Activated CD4-positive, alpha-beta T cell treated with anti-CD3 and anti-CD28 coated beads, Interleukin-2, amount 10 ng/mL, durations not matched to agents 7 days and 5 days (primary cell): ENCODE measurements around the gene SDC4. TPM values are rescaled to one million over a fixed set of nuclear protein-coding genes. Genes with fewer than 3 reads are reported as not detected.

Source experiments
- CTCF ChIA-PET: fragments of 350-600 bp; sonication (Branson Sonifier 250); formaldehyde crosslinking; loops from one replicate; lab custom pipeline; 2021; ENCODE audit warnings: antibody characterized with exemption; lab: Charles Lee
- POLR2A ChIA-PET: fragments of 350-600 bp; sonication (Branson Sonifier 250); formaldehyde crosslinking; loops from one replicate; lab custom pipeline; 2021; ENCODE audit warnings: antibody characterized with exemption; lab: Charles Lee
- DNase-seq: peaks from one replicate; pipeline ENCODE4 v3.0.0-alpha.2; 2020
- H3K27ac Mint-ChIP-seq: one replicate; pipeline ENCODE4 v1.8.0; 2021; ENCODE audit warnings: mild to moderate bottlenecking, moderate library complexity, mixed read lengths
- H3K27me3 Mint-ChIP-seq: one replicate; pipeline ENCODE4 v1.8.0; 2021; ENCODE audit warnings: mixed read lengths
- H3K36me3 Mint-ChIP-seq: one replicate; pipeline ENCODE4 v1.8.0; 2021; ENCODE audit warnings: low read depth, mixed read lengths
- H3K4me1 Mint-ChIP-seq: one replicate; pipeline ENCODE4 v1.8.0; 2021; ENCODE audit warnings: mixed read lengths
- H3K4me3 Mint-ChIP-seq: one replicate; pipeline ENCODE4 v1.8.0; 2021; ENCODE audit warnings: mild to moderate bottlenecking, moderate library complexity, mixed read lengths
- H3K9me3 Mint-ChIP-seq: one replicate; pipeline ENCODE4 v1.8.0; 2021; ENCODE audit warnings: mixed read lengths
- total RNA-seq, 2 experiments: library from RNA; stranded (reverse); gene quantifications; one replicate each; pipeline ENCODE4 v1.2.3, GENCODE V29; 2021

SDC4 gene
- total RNA-seq, 2 experiments from 2014 or later, result 7.5 to 8.1 TPM

DNA sequence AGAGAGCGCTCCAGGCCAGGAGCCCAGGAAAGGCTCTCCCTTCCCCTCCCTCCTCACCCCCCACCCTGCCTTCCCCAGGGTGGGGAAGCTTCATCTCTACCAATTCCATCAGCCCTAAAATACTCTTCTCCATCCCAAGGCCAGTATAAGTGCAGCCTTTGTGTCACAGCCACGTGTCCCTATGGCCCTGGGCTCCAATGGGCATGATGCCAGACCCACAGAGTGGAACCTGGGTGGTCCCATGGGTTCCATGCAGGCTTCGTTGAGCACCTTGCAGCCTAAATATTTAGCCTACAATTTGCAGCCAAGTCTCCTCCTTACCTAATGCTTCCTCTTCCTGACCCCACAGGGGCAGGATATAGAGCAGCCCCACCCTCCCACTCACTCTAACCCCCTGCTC, 39.1 kb downstream of the SDC4 start:
- ChIA-PET POLR2A (no interaction called here), CTCF (interaction anchor here (1.1 kb wide), 1 partner anchor 462 kb away, joined by 3 read pairs; no protein-coding TSS in a partner anchor)
- H3K4me1 Mint-ChIP-seq, result peaks cover 14% of the 10 kb centered on the region
- no peaks in the 10 kb centered on the region for H3K36me3 Mint-ChIP-seq
- no peaks in the 10 kb centered on the region for H3K9me3 Mint-ChIP-seq
- peaks cover 38% of the 10 kb centered on the region for H3K27me3 Mint-ChIP-seq
- H3K4me3 Mint-ChIP-seq, result no peak overlapping the region
- H3K27ac Mint-ChIP-seq, result no peak overlapping the region
- DNase-seq, result no peak

DNA sequence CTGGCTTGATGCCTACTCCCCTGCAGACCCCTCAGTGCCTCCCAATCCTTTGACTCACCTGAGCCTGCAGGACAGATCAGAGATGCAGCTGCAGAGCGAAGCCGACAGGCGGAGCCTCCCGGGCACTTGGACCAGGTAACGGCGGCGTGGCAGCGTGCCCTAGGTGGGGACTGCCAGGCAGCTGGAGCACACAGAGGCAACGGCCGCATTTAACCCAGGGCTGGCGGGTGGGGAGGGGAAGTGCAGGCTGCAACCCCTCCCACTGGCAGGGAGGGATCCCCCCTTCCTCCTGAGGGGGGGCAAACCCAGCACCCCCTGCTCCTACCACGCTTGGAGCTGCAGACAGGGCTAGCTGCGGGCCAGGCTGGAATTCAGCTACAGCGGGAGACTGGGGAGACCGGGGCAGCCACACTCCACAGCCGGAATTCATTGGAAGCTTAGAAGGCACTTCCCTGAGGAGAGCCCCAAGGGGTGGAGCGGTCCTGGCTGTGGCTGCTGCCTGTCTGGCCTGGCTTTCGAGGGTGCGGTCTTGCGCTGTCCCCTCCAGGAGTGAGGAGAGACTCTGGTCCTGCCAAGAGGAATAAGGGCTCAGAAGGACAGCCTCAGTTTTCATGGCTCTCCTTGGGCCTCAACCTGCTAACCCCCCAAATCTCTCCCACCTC, 40.0 kb downstream of the SDC4 start, which contains the start of gene MATN4:
Gene MATN4 (minus strand): TSS at position 183 of the 662 bp plus-strand sequence. CDS start 2,717 bp downstream, outside the sequence.
- DNase-seq, result no peak
- H3K9me3 Mint-ChIP-seq, result no peaks in the 10 kb centered on the region
- H3K4me1 Mint-ChIP-seq, result peaks cover 20% of the 10 kb centered on the region
- H3K36me3 Mint-ChIP-seq, result no peaks in the 10 kb centered on the region
- ChIA-PET POLR2A (no interaction called here), CTCF (no interaction called here)
- H3K27me3 Mint-ChIP-seq, result peaks cover 38% of the 10 kb centered on the region
- H3K27ac Mint-ChIP-seq, result no peak within 1 kb of the TSS
- H3K4me3 Mint-ChIP-seq, result no peak within 1 kb of the TSS

DNA sequence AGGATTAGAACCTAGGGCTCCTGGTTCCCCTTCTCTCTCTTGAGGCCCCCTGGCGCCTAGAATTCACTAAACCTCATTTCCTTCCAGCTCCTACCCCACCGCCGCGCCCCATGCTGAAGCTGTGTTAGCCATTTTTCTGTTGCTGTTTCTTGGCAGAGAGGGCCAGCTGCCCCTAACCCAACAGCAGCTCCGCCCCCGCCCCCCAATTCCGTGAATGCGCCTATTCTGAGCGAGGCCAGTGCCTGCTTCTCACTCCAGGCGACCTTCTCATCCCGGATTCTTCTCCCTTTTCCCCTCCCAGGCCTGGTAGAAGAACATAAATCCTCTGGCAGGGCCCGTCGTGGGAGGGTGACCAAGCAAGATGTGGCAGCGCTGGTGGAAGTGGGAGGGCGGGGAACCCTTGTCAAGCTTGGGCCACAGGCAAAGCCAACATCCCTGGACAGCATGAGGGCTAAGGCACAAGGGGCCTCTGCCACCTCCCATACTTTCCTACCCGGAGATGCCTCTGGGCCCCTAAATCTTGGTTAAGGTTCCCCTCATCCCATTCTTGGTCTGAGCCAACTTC, 41.1 kb downstream of the SDC4 start:
- Mint-ChIP-seq H3K4me1 (peaks cover 24% of the 10 kb centered on the region), H3K27ac (no peak overlapping the region)

DNA sequence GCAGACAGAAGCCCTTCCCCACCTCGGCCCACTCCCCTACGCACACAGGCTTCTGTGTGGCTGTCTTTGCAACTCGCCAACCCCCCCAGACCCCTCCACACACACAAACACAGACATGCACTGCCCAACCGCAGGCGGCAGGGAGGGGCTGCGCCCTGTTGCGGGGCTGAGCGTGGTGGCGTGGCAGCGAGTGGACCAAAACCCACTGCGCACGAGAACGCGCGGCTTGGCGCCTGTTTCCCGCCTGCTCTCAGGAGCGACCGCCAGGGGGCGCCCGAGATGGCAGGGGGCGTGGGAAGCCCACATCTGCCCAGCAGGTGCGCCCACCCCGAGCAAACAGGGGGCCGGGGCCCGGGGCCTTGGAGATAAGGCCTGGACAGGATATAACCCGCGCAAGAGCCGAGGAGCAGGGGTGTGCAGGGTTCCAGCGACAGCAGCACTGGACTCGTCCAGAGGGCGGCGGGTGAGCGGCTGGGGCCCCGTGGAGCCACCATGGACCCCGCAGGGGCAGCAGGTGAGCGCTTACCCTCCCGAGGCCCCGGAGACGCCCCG, 41.7 kb downstream of the SDC4 start, which contains the start of gene RBPJL:
Gene RBPJL (plus strand): TSS at position 410 of the 552 bp plus-strand sequence. CDS start 83 bp downstream, at position 493.
- Mint-ChIP-seq H3K4me3 (no peak within 1 kb of the TSS), H3K27me3 (peaks cover 33% of the 10 kb centered on the region), H3K9me3 (no peaks in the 10 kb centered on the region), H3K36me3 (no peaks in the 10 kb centered on the region), H3K4me1 (peaks cover 27% of the 10 kb centered on the region), H3K27ac (no peak within 1 kb of the TSS)
- DNase-seq, result peak; percentile 35
- POLR2A ChIA-PET, result no interaction called here
- CTCF ChIA-PET, result no interaction called here

More for the DNA sequence above, 41.1 kb downstream of the SDC4 start:
- no peak overlapping the region for H3K4me3 Mint-ChIP-seq
- H3K27me3 Mint-ChIP-seq, result peaks cover 34% of the 10 kb centered on the region
- POLR2A ChIA-PET, result no interaction called here
- CTCF ChIA-PET, result no interaction called here
- H3K36me3 Mint-ChIP-seq, result no peaks in the 10 kb centered on the region
- no peaks in the 10 kb centered on the region for H3K9me3 Mint-ChIP-seq
- DNase-seq, result no peak

DNA sequence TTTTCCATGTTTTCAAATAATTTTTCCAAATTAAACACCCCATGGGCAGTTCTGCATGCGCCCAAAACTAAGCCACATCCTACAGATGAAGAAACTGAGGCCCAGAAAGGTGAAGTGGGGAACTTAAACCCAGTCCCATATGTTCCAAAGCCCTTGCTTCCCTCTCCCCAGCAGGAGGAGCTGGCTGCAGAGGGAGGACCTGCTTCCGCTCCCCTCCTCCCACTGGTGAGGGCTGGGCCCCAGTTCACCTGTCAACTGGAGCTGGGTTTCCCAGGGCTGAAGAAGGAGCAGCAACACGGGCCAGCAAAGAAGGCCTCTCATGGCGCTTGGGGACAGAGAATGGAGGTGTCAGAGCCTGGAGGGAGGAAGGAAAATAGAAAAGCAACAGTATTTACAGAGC, 43.0 kb downstream of the SDC4 start:
- ChIA-PET CTCF (interaction anchor here (0.6 to 6.5 kb wide), 3 partner anchors 12 to 68 kb away, joined by 3 to 73 read pairs (median 3); no protein-coding TSS in a partner anchor), POLR2A (no interaction called here)
- no peaks in the 10 kb centered on the region for H3K9me3 Mint-ChIP-seq
- no peak overlapping the region for H3K4me3 Mint-ChIP-seq
- no peak for DNase-seq
- no peaks in the 10 kb centered on the region for H3K36me3 Mint-ChIP-seq
- H3K4me1 Mint-ChIP-seq, result peaks cover 23% of the 10 kb centered on the region
- H3K27ac Mint-ChIP-seq, result no peak overlapping the region
- peaks cover 29% of the 10 kb centered on the region for H3K27me3 Mint-ChIP-seq

DNA sequence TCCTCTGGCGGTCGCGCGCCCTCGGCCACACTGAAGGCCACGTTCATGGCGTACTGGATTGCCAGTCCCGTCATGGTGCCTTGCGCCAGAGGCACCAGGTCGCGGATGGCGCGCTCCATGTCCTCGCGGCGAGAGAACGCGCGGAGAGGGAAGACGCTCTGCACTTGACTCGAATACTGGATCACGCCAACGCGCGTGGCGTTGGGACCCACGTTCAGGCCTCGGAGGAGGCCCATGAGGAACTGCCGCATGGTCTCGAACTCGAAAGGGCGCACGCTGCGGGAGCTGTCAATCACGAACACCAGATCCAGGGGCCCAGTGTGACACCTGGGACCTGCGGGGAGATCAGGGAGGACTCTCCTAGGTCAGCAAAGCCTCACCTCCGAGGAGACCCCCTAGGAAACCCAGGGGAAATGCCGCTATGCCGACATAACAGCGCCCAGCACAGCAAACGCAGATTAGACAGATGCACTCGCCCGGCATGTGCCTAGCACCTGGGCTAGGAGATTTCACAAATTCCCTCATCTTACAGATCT, 43.7 kb downstream of the SDC4 start:
- Mint-ChIP-seq H3K27ac (no peak overlapping the region), H3K36me3 (no peaks in the 10 kb centered on the region), H3K4me1 (peaks cover 20% of the 10 kb centered on the region), H3K4me3 (no peak overlapping the region), H3K27me3 (peaks cover 24% of the 10 kb centered on the region), H3K9me3 (no peaks in the 10 kb centered on the region)
- CTCF ChIA-PET, result interaction anchor here (0.9 to 6.5 kb wide), 2 partner anchors 12 to 467 kb away, joined by 3 to 73 read pairs; no protein-coding TSS in a partner anchor
- DNase-seq, result no peak
- POLR2A ChIA-PET, result no interaction called here

DNA sequence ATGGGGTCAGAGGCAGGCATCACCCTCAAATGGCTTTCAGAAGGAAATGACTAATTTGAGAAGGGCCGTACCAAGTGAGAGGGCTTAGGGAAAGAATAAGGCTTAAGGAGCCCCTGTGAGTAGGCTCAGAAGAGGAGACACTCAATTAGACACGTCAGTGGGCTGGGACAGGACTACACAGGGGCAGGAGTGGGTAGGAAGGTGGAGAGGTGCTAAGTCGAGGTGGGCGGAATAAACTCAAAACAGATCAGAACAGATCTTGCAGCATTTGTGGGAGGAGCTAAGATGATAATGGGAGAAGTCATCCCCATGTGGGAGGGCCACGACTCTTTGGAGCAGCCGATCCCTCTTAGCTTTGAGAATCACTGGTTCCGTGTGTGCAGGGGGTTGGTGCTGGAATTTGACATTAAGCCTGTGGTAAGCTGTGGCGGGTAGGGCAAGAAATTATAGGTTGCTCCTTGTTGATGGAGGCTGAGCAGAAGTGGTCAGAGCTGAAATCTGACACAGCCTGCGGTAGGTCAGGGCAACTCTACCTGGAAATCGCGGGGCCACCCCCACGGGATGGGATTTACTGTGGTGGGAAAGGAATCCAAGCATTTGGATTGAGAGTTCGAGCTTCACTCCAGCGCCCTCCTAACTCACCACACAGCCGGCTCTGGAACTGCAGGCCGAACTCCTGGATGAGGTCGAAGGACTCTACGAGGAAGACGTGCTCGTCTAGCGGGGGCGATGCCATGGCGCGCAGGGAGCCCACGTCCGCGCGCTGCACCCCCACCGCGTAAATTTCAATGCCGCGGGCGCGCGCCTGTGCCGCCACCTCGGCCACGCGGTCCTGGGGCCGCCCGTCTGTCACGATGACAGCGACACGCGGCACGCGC, 44.4 kb downstream of the SDC4 start:
- POLR2A ChIA-PET, result no interaction called here
- Mint-ChIP-seq H3K27me3 (peaks cover 24% of the 10 kb centered on the region), H3K36me3 (no peaks in the 10 kb centered on the region), H3K9me3 (no peaks in the 10 kb centered on the region), H3K27ac (no peak overlapping the region), H3K4me1 (peaks cover 20% of the 10 kb centered on the region), H3K4me3 (no peak overlapping the region)
- no peak for DNase-seq
- CTCF ChIA-PET, result interaction anchor here (0.9 to 6.5 kb wide), 8 partner anchors 8 to 468 kb away, joined by 3 to 73 read pairs (median 4); no protein-coding TSS in a partner anchor

DNA sequence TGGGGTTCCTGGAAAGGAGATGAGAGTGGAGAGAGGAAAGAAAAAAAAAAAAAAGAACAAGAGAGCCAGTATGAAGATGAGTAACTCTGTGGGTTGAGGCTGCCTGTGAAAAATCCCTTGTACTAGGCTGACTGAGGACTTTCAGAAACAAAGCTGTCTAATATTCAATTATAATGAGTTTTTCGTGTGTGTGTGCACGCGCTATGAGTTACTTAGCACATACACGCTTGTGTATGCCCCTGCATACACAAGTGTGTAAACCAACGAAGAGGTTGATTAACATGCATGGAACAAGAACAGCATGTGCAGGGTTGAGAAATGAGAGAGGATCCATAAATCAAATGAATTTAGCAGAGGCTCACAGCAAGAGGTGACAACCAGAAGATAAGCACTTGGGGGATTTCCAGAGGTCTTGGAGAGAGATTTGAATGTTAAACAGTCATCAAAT, 46.4 kb downstream of the SDC4 start:
- no peak for DNase-seq
- CTCF ChIA-PET, result interaction anchor here (1.4 to 6.5 kb wide), 6 partner anchors 9 to 469 kb away, joined by 3 to 73 read pairs (median 7); partner anchors contain the start of gene SYS1
- Mint-ChIP-seq H3K27ac (no peak overlapping the region), H3K4me1 (peaks cover 20% of the 10 kb centered on the region), H3K27me3 (peaks cover 16% of the 10 kb centered on the region), H3K36me3 (no peaks in the 10 kb centered on the region), H3K9me3 (no peaks in the 10 kb centered on the region), H3K4me3 (no peak overlapping the region)
- POLR2A ChIA-PET, result interaction anchor here (0.7 kb wide), 1 partner anchor 320 kb away, joined by 3 read pairs; no protein-coding TSS in a partner anchor

DNA sequence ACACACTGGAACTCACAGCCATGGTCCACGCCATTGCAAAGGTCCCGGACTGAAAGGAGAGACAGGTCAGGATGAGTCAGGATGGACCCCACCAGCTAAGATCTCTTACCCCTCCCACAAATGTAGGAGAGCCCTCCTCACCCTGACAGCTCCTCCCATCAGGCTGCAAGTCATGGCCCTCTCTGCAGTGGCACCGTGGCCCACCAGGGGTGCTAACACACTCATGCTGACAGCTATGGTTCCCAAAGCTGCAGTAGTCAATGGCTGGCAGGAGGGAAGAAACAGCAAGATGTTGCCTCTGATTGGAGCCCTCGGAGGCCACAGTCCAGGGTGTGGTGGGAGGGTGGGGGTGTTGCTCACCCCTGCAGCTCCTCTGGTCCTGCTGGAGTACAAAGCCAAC, 47.3 kb downstream of the SDC4 start:
- no peak overlapping the region for H3K4me3 Mint-ChIP-seq
- no peak overlapping the region for H3K27ac Mint-ChIP-seq
- no peaks in the 10 kb centered on the region for H3K36me3 Mint-ChIP-seq
- ChIA-PET CTCF (interaction anchor here (0.6 to 6.5 kb wide), 9 partner anchors 8 to 469 kb away, joined by 3 to 73 read pairs (median 6); partner anchors contain the start of gene SYS1), POLR2A (no interaction called here)
- peaks cover 20% of the 10 kb centered on the region for H3K4me1 Mint-ChIP-seq
- H3K9me3 Mint-ChIP-seq, result no peaks in the 10 kb centered on the region
- peak; percentile 40 for DNase-seq
- peaks cover 16% of the 10 kb centered on the region for H3K27me3 Mint-ChIP-seq

DNA sequence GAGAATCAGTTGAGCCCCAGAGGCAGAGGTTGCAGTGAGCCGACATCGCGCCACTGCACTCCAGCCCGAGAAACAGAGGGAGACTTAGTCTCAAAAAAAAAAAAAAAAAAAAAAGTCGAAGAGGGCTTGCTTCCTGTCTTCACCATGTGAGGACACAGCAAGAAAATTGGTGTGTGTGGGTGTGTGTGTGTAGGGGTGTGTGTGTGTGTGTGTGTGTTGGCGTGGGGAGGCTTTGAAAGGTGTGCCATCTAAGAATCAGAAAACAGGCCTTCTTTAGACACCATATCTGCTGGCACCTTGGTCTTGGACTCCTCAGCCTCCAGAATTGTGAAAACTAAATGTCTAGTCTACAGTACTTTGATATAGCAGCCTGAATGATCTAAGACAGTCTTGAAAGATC, 48.4 kb downstream of the SDC4 start:
- POLR2A ChIA-PET, result no interaction called here
- CTCF ChIA-PET, result interaction anchor here (1.2 to 6.5 kb wide), 2 partner anchors 7 to 12 kb away, joined by 3 to 73 read pairs; no protein-coding TSS in a partner anchor
- Mint-ChIP-seq H3K9me3 (no peaks in the 10 kb centered on the region), H3K4me1 (peaks cover 18% of the 10 kb centered on the region), H3K27me3 (peaks cover 15% of the 10 kb centered on the region), H3K27ac (no peak overlapping the region), H3K36me3 (no peaks in the 10 kb centered on the region), H3K4me3 (no peak overlapping the region)
- no peak for DNase-seq

DNA sequence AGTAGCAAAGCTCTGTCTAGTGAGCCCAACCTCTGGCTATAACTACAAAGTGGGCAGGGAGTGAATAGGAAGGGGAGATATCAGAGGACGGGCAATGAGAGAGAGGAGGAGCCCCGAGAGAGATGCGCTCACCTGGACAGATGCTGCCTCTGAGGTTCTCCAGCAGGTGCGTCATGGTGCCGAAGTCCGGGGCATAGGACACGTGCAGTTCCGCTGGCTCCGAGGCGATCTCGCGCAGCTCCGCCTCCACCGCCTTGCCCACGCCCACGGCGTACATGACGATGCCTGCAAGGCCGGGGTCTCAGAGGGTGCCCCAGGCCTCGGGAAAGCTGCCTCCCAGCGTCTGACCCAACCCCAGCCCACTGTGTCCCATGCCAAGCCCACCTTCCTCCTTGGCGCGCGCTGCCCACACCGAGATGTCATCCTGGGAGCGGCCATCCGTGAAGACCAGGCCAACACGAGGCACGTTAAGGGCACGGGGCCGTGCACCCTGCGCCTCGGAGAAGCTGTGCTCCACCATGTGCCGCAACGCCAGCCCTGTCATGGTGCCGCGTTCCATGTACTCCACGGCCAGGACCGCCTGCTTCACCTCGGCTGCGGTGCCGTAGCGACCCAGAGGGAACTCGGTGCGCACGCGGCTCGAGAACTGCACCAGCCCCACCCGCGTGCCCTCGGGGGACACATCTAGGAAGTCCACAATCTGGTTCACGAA, 50.3 kb downstream of the SDC4 start:
- H3K9me3 Mint-ChIP-seq, result no peaks in the 10 kb centered on the region
- CTCF ChIA-PET, result interaction anchor here (0.5 kb wide), 1 partner anchor 854 kb away, joined by 3 read pairs; no protein-coding TSS in a partner anchor
- peaks cover 19% of the 10 kb centered on the region for H3K27me3 Mint-ChIP-seq
- no peaks in the 10 kb centered on the region for H3K36me3 Mint-ChIP-seq
- H3K27ac Mint-ChIP-seq, result no peak overlapping the region
- H3K4me1 Mint-ChIP-seq, result peaks cover 18% of the 10 kb centered on the region
- H3K4me3 Mint-ChIP-seq, result no peak overlapping the region
- no peak for DNase-seq
- POLR2A ChIA-PET, result no interaction called here
